GM12878 (cell line): ENCODE results near the gene MESD. TPM values are rescaled to one million over a fixed set of nuclear protein-coding genes. Genes with fewer than 3 reads are reported as not detected.

ENCODE experiments used
- CBX3 ChIP-seq: fragments of 200-600 bp; sonication (generic); IDR thresholded peaks from 2 replicates; pipeline ENCODE4 v1.6.1; 2016; ENCODE audit warnings: low read depth, borderline replicate concordance
- CHD4 ChIP-seq: fragments of 200-600 bp; sonication (generic); IDR thresholded peaks from 2 replicates; pipeline ENCODE4 v1.6.1; 2016; ENCODE audit warnings: mild to moderate bottlenecking
- KAT2A ChIP-seq: conservative IDR thresholded peaks from 2 replicates; pipeline ENCODE4 v1.6.1; 2011; ENCODE audit warnings: low read depth, low read length; ENCODE audit not compliant: control insufficient read depth
- ZNF217 ChIP-seq: fragments of 450-650 bp; IDR thresholded peaks from 2 replicates; pipeline ENCODE4 v1.6.1; 2017; ENCODE audit warnings: antibody characterized with exemption, mild to moderate bottlenecking
- polyA plus RNA-seq, 11 experiments: library from polyadenylated mRNA; depleted of rRNA in 4 of 11; unstranded in 6 of 11; stranded (reverse) in 5 of 11; fragments of >200 nt; fragmentation: Nextera tagmentation in 4 of 11; fragmentation: Illumina TruSeq in 1 of 11; extraction: Ambion mirVana in 4 of 11; extraction: Trizol in 1 of 11; gene quantifications; 1 replicate in 1 of 11; 2 replicates in 10 of 11; pipeline versions ENCODE4 v1.2.1 to v1.2.3, GENCODE V29; 2011 to 2016; ENCODE audit warnings: inconsistent platforms in 2 of 11, missing spikeins in 2 of 11, low read depth in 1 of 11
- total RNA-seq, 4 experiments: library from RNA; depleted of rRNA in 3 of 4; stranded (reverse); fragments of >200 nt in 3 of 4; fragmentation: Illumina TruSeq in 1 of 4; extraction: Trizol in 1 of 4; gene quantifications; 2 replicates each; pipeline versions ENCODE4 v1.2.1 to v1.2.3, GENCODE V29; 2013 to 2021
- TF ChIP-seq, protein P1 (sequence below): fragments of 450-650 bp; IDR thresholded peaks from 2 replicates; pipeline ENCODE4 v1.6.1; 2016; ENCODE audit warnings: mild to moderate bottlenecking, moderate library complexity, borderline replicate concordance
- TF ChIP-seq, protein P2 (sequence below): fragments of 150-350 bp; IDR thresholded peaks from 2 replicates; pipeline ENCODE4 v1.6.1; 2016; ENCODE audit warnings: low read depth, low read length
- TF ChIP-seq, protein P3 (sequence below): fragments of 450-650 bp; IDR thresholded peaks from 2 replicates; pipeline ENCODE4 v1.6.1; 2017; ENCODE audit warnings: mild to moderate bottlenecking

The MESD gene
- total and polyA plus RNA-seq, 10 of the 15 experiments (the other 5 are each of a cell fraction or from before 2014, with no cell fraction given): 10.2 to 39.8 (median 20.9) TPM

DNA sequence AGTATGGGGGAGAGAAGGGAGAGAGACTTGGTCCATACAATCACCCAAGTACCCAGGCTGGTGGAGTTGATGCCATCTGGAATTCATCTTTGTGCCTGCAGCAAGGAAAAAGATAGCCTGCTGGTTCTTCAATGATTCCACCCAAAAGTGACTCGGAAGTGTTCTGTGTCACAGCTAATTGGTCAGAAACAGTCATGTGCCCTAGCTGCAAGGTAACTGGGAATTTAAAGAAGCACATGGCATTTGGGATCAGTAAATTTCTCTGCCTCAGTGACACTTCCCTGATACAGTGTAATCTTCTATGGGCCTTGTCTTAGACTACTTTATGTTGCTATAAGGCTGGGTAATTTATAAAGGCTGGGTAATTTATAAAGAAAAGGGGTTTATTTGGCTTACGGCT, 28.6 kb upstream of the MESD start (continued):
- TF ChIP-seq, protein P1, sequence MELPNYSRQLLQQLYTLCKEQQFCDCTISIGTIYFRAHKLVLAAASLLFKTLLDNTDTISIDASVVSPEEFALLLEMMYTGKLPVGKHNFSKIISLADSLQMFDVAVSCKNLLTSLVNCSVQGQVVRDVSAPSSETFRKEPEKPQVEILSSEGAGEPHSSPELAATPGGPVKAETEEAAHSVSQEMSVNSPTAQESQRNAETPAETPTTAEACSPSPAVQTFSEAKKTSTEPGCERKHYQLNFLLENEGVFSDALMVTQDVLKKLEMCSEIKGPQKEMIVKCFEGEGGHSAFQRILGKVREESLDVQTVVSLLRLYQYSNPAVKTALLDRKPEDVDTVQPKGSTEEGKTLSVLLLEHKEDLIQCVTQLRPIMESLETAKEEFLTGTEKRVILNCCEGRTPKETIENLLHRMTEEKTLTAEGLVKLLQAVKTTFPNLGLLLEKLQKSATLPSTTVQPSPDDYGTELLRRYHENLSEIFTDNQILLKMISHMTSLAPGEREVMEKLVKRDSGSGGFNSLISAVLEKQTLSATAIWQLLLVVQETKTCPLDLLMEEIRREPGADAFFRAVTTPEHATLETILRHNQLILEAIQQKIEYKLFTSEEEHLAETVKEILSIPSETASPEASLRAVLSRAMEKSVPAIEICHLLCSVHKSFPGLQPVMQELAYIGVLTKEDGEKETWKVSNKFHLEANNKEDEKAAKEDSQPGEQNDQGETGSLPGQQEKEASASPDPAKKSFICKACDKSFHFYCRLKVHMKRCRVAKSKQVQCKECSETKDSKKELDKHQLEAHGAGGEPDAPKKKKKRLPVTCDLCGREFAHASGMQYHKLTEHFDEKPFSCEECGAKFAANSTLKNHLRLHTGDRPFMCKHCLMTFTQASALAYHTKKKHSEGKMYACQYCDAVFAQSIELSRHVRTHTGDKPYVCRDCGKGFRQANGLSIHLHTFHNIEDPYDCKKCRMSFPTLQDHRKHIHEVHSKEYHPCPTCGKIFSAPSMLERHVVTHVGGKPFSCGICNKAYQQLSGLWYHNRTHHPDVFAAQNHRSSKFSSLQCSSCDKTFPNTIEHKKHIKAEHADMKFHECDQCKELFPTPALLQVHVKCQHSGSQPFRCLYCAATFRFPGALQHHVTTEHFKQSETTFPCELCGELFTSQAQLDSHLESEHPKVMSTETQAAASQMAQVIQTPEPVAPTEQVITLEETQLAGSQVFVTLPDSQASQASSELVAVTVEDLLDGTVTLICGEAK: no peak
- TF ChIP-seq CHD4: no peak
- TF ChIP-seq, protein P2, sequence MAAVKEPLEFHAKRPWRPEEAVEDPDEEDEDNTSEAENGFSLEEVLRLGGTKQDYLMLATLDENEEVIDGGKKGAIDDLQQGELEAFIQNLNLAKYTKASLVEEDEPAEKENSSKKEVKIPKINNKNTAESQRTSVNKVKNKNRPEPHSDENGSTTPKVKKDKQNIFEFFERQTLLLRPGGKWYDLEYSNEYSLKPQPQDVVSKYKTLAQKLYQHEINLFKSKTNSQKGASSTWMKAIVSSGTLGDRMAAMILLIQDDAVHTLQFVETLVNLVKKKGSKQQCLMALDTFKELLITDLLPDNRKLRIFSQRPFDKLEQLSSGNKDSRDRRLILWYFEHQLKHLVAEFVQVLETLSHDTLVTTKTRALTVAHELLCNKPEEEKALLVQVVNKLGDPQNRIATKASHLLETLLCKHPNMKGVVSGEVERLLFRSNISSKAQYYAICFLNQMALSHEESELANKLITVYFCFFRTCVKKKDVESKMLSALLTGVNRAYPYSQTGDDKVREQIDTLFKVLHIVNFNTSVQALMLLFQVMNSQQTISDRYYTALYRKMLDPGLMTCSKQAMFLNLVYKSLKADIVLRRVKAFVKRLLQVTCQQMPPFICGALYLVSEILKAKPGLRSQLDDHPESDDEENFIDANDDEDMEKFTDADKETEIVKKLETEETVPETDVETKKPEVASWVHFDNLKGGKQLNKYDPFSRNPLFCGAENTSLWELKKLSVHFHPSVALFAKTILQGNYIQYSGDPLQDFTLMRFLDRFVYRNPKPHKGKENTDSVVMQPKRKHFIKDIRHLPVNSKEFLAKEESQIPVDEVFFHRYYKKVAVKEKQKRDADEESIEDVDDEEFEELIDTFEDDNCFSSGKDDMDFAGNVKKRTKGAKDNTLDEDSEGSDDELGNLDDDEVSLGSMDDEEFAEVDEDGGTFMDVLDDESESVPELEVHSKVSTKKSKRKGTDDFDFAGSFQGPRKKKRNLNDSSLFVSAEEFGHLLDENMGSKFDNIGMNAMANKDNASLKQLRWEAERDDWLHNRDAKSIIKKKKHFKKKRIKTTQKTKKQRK: no peak
- TF ChIP-seq CBX3: no peak
- TF ChIP-seq KAT2A: no peak
- TF ChIP-seq, protein P3, sequence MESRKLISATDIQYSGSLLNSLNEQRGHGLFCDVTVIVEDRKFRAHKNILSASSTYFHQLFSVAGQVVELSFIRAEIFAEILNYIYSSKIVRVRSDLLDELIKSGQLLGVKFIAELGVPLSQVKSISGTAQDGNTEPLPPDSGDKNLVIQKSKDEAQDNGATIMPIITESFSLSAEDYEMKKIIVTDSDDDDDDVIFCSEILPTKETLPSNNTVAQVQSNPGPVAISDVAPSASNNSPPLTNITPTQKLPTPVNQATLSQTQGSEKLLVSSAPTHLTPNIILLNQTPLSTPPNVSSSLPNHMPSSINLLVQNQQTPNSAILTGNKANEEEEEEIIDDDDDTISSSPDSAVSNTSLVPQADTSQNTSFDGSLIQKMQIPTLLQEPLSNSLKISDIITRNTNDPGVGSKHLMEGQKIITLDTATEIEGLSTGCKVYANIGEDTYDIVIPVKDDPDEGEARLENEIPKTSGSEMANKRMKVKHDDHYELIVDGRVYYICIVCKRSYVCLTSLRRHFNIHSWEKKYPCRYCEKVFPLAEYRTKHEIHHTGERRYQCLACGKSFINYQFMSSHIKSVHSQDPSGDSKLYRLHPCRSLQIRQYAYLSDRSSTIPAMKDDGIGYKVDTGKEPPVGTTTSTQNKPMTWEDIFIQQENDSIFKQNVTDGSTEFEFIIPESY: no peak
- no peak for TF ChIP-seq ZNF217
